HG03432 (cell line): Measurements from ENCODE around the gene MMP2.

Experiments
- ATAC-seq: cut with Tn5 transposase; IDR thresholded peaks from one replicate; pipeline ENCODE4 v1.9.1; 2021; ENCODE audit warnings: mild to moderate bottlenecking, moderate library complexity; ENCODE audit not compliant: unreplicated experiment

MMP2 gene

GRCh38 chr16:55478827-55479429 lies at the start of gene MMP2:
MMP2 (plus strand) TSS chr16:55479198; CDS start chr16:55479480, 282 bp downstream.
- ATAC-seq, result no peak

- ATAC-seq, result no peak
Observed at GRCh38 chr16:55433030-55433429, 46.0 kb upstream of the MMP2 start.

GRCh38 chr16:55433535-55433934 lies 45.5 kb upstream of the MMP2 start:
- ATAC-seq, result no peak

- no peak for ATAC-seq
Observed at GRCh38 chr16:55434000-55434399, 45.0 kb upstream of the MMP2 start.

- ATAC-seq, result no peak
Observed at GRCh38 chr16:55435387-55435786, 43.6 kb upstream of the MMP2 start.

GRCh38 chr16:55436587-55436986 lies 42.4 kb upstream of the MMP2 start:
- ATAC-seq, result no peak

GRCh38 chr16:55437625-55438024 lies 41.4 kb upstream of the MMP2 start:
- no peak for ATAC-seq

- ATAC-seq, result no peak
Observed at GRCh38 chr16:55438281-55438680, 40.7 kb upstream of the MMP2 start.

GRCh38 chr16:55439101-55439690 lies 39.8 kb upstream of the MMP2 start:
- no peak for ATAC-seq

- ATAC-seq, result peak; percentile 34
Observed at GRCh38 chr16:55443434-55444346, 35.3 kb upstream of the MMP2 start.

GRCh38 chr16:55444754-55445485 lies 34.1 kb upstream of the MMP2 start:
- ATAC-seq, result peak; percentile 69

- no peak for ATAC-seq
Observed at GRCh38 chr16:55447231-55447630, 31.8 kb upstream of the MMP2 start.

GRCh38 chr16:55452996-55453395 lies 26.0 kb upstream of the MMP2 start:
- no peak for ATAC-seq

GRCh38 chr16:55453909-55454308 lies 25.1 kb upstream of the MMP2 start:
- no peak for ATAC-seq

- ATAC-seq, result no peak
Observed at GRCh38 chr16:55454861-55455260, 24.1 kb upstream of the MMP2 start.

GRCh38 chr16:55462241-55462640 lies 16.8 kb upstream of the MMP2 start:
- no peak for ATAC-seq

- ATAC-seq, result no peak
Observed at GRCh38 chr16:55464375-55464774, 14.6 kb upstream of the MMP2 start.

- peak; percentile 94 for ATAC-seq
Observed at GRCh38 chr16:55465077-55465896, 13.7 kb upstream of the MMP2 start.

- ATAC-seq, result no peak
Observed at GRCh38 chr16:55466209-55466608, 12.8 kb upstream of the MMP2 start.

GRCh38 chr16:55467898-55468297 lies 11.1 kb upstream of the MMP2 start:
- ATAC-seq, result no peak
